GM12878 (cell line): Measurements from ENCODE around the gene CLASP2.

Source experiments
- ATF3 ChIP-seq: IDR thresholded peaks from 2 replicates; pipeline ENCODE4 v1.6.1; 2011; ENCODE audit warnings: low read depth, mild to moderate bottlenecking, low read length, moderate library complexity, borderline replicate concordance; ENCODE audit errors: extremely low read depth
- CEBPB ChIP-seq, 2 experiments: fragments of 150-350 bp in 1 of 2; IDR thresholded peaks; 2 replicates each; pipeline ENCODE4 v1.6.1; 2012 to 2014; ENCODE audit warnings: low read depth in 2 of 2, low read length in 2 of 2, borderline replicate concordance in 1 of 2, inconsistent platforms in 1 of 2
- CREM ChIP-seq: IDR thresholded peaks from 2 replicates; pipeline ENCODE4 v1.6.1; 2014; ENCODE audit warnings: antibody characterized with exemption, low read depth
- CTCF ChIP-seq, 3 experiments: IDR thresholded peaks in 2 of 3; conservative IDR thresholded peaks in 1 of 3; 2 replicates each; pipeline ENCODE4 v1.5.1; 2011; ENCODE audit warnings: low read depth in 3 of 3, low read length in 3 of 3, mild to moderate bottlenecking in 3 of 3, control low read depth in 2 of 3, moderate library complexity in 2 of 3, inconsistent platforms in 1 of 3, mixed read lengths in 1 of 3; ENCODE audit not compliant: control insufficient read depth in 2 of 3, insufficient read depth in 1 of 3; ENCODE audit errors: extremely low read depth in 1 of 3
- GABPA ChIP-seq: IDR thresholded peaks from 2 replicates; pipeline ENCODE4 v1.6.1; 2014; ENCODE audit warnings: antibody characterized with exemption, low read depth, mild to moderate bottlenecking, inconsistent platforms
- MAX ChIP-seq: IDR thresholded peaks from 2 replicates; pipeline ENCODE4 v1.6.1; 2012; ENCODE audit warnings: low read depth, low read length, improper control_type of control experiment
- MXI1 ChIP-seq: fragments of 150-350 bp; IDR thresholded peaks from 2 replicates; pipeline ENCODE4 v1.6.1; 2011; ENCODE audit warnings: low read depth, mild to moderate bottlenecking, inconsistent platforms, low read length, improper control_type of control experiment
- POLR2AphosphoS5 ChIP-seq: IDR thresholded peaks from 2 replicates; pipeline ENCODE4 v1.6.1; 2011; ENCODE audit warnings: mild to moderate bottlenecking, low read length, inconsistent platforms
- SIN3A ChIP-seq: IDR thresholded peaks from 2 replicates; pipeline ENCODE4 v1.6.1; 2012; ENCODE audit warnings: low read depth, low read length, improper control_type of control experiment
- SP1 ChIP-seq: IDR thresholded peaks from one replicate; pipeline ENCODE4 v1.6.1; 2011; ENCODE audit warnings: low read depth, low read length
- TBL1XR1 ChIP-seq: IDR thresholded peaks from 2 replicates; pipeline ENCODE4 v1.6.1; 2012; ENCODE audit warnings: low read depth, low read length, improper control_type of control experiment
- ZNF384 ChIP-seq: IDR thresholded peaks from 2 replicates; pipeline ENCODE4 v1.6.1; 2012; ENCODE audit warnings: low read depth, mild to moderate bottlenecking, low read length, improper control_type of control experiment, borderline replicate concordance

- TF ChIP-seq SP1 (no peak), CEBPB (IDR thresholded peaks at IDR 0.05; ENCODE audit: borderline replicate concordance in 1 of 2, low read depth in 2 of 2, low read length in 2 of 2) (no peak), CTCF (IDR thresholded peaks at IDR 0.05 in 2 of 3, conservative IDR thresholded peaks at IDR 0.05 in 1 of 3; ENCODE audit: control insufficient read depth in 2 of 3, extremely low read depth in 1 of 3, insufficient read depth in 1 of 3, low read depth in 3 of 3, low read length in 3 of 3) (no peak), ZNF384 (no peak), ATF3 (no peak), SIN3A (no peak), MXI1 (no peak), MAX (no peak), TBL1XR1 (no peak), CREM (no peak), GABPA (no peak), POLR2AphosphoS5 (no peak)
These were observed 135.8 kb downstream of the CLASP2 start for GRCh38 chr3:33582234-33582633.
